Liver (tissue), 9 donors: ENCODE data around the gene DISC1. TPM values are rescaled to one million over a fixed set of nuclear protein-coding genes. Genes with fewer than 3 reads are reported as not detected.

Source experiments
- DNase-seq: peaks from one replicate; pipeline ENCODE4 v3.0.0-alpha.2; 2017; ENCODE audit warnings: low spot score
- H3K27ac ChIP-seq, 2 donors: one replicate each; pipeline ENCODE4 v1.7.0; 2013; ENCODE audit warnings: inconsistent platforms in 2 of 2, low read length in 2 of 2, control low read depth in 1 of 2, low read depth in 1 of 2, mild to moderate bottlenecking in 1 of 2
- H3K27me3 ChIP-seq, 4 donors: one replicate each; pipeline versions ENCODE4 v1.6.1 to v1.7.0; 2013; ENCODE audit warnings: low read length in 3 of 4, inconsistent platforms in 1 of 4, mild to moderate bottlenecking in 1 of 4, moderate library complexity in 1 of 4; ENCODE audit not compliant: control insufficient read depth in 4 of 4, insufficient read depth in 4 of 4
- H3K36me3 ChIP-seq, 4 donors: one replicate each; pipeline versions ENCODE4 v1.6.1 to v1.7.0; 2013; ENCODE audit warnings: low read length in 3 of 4, mild to moderate bottlenecking in 3 of 4, low read depth in 1 of 4, moderate library complexity in 1 of 4; ENCODE audit not compliant: control insufficient read depth in 4 of 4, insufficient read depth in 3 of 4
- H3K4me1 ChIP-seq, 4 donors: one replicate each; pipeline versions ENCODE4 v1.6.1 to v1.7.0; 2013; ENCODE audit warnings: low read length in 3 of 4, mild to moderate bottlenecking in 3 of 4, moderate library complexity in 1 of 4; ENCODE audit not compliant: control insufficient read depth in 4 of 4, insufficient read depth in 4 of 4
- H3K4me3 ChIP-seq, 3 donors: one replicate each; pipeline versions ENCODE4 v1.6.1 to v1.7.0; 2013; ENCODE audit warnings: low read length in 3 of 3, control low read depth in 1 of 3, low read depth in 1 of 3, mild to moderate bottlenecking in 1 of 3
- H3K9ac ChIP-seq, 2 donors: one replicate each; pipeline ENCODE4 v1.7.0; 2013; ENCODE audit warnings: low read length in 2 of 2, mild to moderate bottlenecking in 2 of 2, moderate library complexity in 2 of 2, control low read depth in 1 of 2, low read depth in 1 of 2
- H3K9me3 ChIP-seq, 4 donors: one replicate each; pipeline versions ENCODE4 v1.6.1 to v1.7.0; 2013; ENCODE audit warnings: low read length in 3 of 4; ENCODE audit not compliant: control insufficient read depth in 4 of 4
- EGR1 ChIP-seq, 2 donors: IDR thresholded peaks; 2 replicates each; pipeline ENCODE4 v1.6.1; 2016 to 2018; ENCODE audit warnings: antibody characterized with exemption in 2 of 2, low read depth in 2 of 2
- FOXA1 ChIP-seq: IDR thresholded peaks from 2 replicates; pipeline ENCODE4 v1.6.1; 2016; ENCODE audit warnings: antibody characterized with exemption
- FOXA2 ChIP-seq: IDR thresholded peaks from 2 replicates; pipeline ENCODE4 v1.6.1; 2016; ENCODE audit warnings: antibody characterized with exemption
- GABPA ChIP-seq, 2 donors: IDR thresholded peaks in 1 of 2; conservative IDR thresholded peaks in 1 of 2; 2 replicates each; pipeline ENCODE4 v1.6.1; 2016; ENCODE audit warnings: antibody characterized with exemption in 2 of 2, mild to moderate bottlenecking in 1 of 2, moderate library complexity in 1 of 2
- HNF4A ChIP-seq, 2 donors: conservative IDR thresholded peaks; 2 replicates each; pipeline ENCODE4 v1.6.1; 2016; ENCODE audit warnings: antibody characterized with exemption in 2 of 2, mild to moderate bottlenecking in 2 of 2
- HNF4G ChIP-seq: IDR thresholded peaks from 2 replicates; pipeline ENCODE4 v1.6.1; 2016; ENCODE audit warnings: antibody characterized with exemption
- JUND ChIP-seq, 2 donors: IDR thresholded peaks; 2 replicates each; pipeline ENCODE4 v1.6.1; 2016; ENCODE audit warnings: antibody characterized with exemption in 2 of 2
- NR2F2 ChIP-seq: IDR thresholded peaks from 2 replicates; pipeline ENCODE4 v1.6.1; 2016; ENCODE audit warnings: antibody characterized with exemption
- RAD21 ChIP-seq, 2 donors: IDR thresholded peaks; 2 replicates each; pipeline ENCODE4 v1.6.1; 2016; ENCODE audit warnings: antibody characterized with exemption in 2 of 2, mild to moderate bottlenecking in 2 of 2
- RXRA ChIP-seq, 2 donors: IDR thresholded peaks; 2 replicates each; pipeline ENCODE4 v1.6.1; 2017 to 2018; ENCODE audit warnings: antibody characterized with exemption in 2 of 2, mild to moderate bottlenecking in 1 of 2
- SP1 ChIP-seq: IDR thresholded peaks from 2 replicates; pipeline ENCODE4 v1.6.1; 2018; ENCODE audit warnings: antibody characterized with exemption, mild to moderate bottlenecking
- TAF1 ChIP-seq: conservative IDR thresholded peaks from 2 replicates; pipeline ENCODE4 v1.6.1; 2016; ENCODE audit warnings: antibody characterized with exemption, mild to moderate bottlenecking
- YY1 ChIP-seq: IDR thresholded peaks from 2 replicates; pipeline ENCODE4 v1.6.1; 2016; ENCODE audit warnings: antibody characterized with exemption, mild to moderate bottlenecking
- WGBS: extraction: QIAGEN DNeasy Blood & Tissue Kit; methylation state at CpG from one replicate; pipeline ENCODE4 v1.1.7; 2013; 5-methylcytosine and 5-hydroxymethylcytosine counted together
- polyA plus RNA-seq, 2 donors: library from polyadenylated mRNA; stranded (reverse) in 1 of 2; unstranded in 1 of 2; fragments of 200-250 nt in 1 of 2; fragments of >200 nt in 1 of 2; fragmentation: Nextera tagmentation in 1 of 2; extraction: Ambion mirVana in 1 of 2; gene quantifications; one replicate each; pipeline versions ENCODE4 v1.2.1 to v1.2.3, GENCODE V29; 2013 to 2015
- total RNA-seq, 2 donors: library from RNA; depleted of rRNA; stranded (reverse); fragments of >200 nt; gene quantifications; one replicate each; pipeline ENCODE4 v1.2.3, GENCODE V29; 2014
- TF ChIP-seq, protein P1 (sequence below): fragments of 150-350 bp; IDR thresholded peaks from 2 replicates; pipeline ENCODE4 v1.5.1; 2017; ENCODE audit warnings: improper control_type of control experiment, low read depth, low read length; ENCODE audit not compliant: missing input control
- TF ChIP-seq, protein P2 (sequence below): IDR thresholded peaks from 2 replicates; pipeline ENCODE4 v1.6.1; 2016; ENCODE audit warnings: antibody characterized with exemption
- TF ChIP-seq, protein P3 (sequence below): IDR thresholded peaks from 2 replicates; pipeline ENCODE4 v1.6.1; 2016; ENCODE audit warnings: antibody characterized with exemption
- TF ChIP-seq, protein P4 (sequence below): IDR thresholded peaks from 2 replicates; pipeline ENCODE4 v1.6.1; 2016; ENCODE audit warnings: antibody characterized with exemption, mild to moderate bottlenecking
- TF ChIP-seq, protein P5 (sequence below): IDR thresholded peaks from 2 replicates; pipeline ENCODE4 v1.6.1; 2016; ENCODE audit warnings: antibody characterized with exemption
- donor health status: healthy.
- donor health status: healthy.
- donor health status: healthy.
- donor health status: healthy.
- donor health status: healthy.

The DISC1 gene
- total and polyA plus RNA-seq, 4 donors = 0.45 to 6.3 (median 2.3) TPM

DNA sequence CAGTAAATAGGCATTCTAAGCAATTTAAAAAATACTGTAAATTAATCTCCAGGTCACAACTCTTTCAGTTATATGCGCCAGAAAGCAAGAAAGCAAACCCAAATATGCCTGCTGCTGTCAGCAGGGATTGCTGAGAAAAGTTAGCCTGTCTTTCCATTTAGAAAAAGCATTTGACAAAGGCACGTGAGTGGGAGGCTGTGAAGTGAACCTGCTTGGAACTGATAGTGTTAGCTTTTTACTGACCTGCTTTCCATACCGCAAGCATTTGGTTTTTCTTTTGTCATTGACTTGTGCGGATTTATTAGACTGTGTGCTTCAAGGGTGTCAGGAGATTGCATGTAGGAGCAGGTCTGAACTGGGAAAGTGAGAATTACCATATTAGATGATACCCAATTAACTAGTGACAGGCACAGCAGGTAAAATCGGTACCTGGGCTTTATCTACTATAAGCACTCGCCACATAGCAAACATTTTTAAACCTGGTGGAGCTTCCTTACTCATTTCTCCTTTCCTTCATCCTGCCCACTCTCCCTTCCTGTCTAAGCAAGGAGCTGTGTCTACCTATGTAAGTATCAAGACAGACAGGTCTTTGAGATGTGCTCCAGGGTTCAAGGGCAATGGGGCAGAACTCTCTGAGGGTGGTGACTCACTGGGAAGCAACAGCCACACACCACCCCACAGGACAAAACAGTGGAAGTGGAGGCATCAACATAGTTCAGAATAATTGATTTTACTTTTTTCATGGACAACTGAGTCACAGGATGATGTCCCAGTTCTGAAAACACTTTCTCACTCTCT is 323.9 kb downstream of the DISC1 start:
- TF ChIP-seq TAF1 (no peak), HNF4G (no peak), FOXA1 (no peak), NR2F2 (no peak), HNF4A (conservative IDR thresholded peaks at IDR 0.05) (no peak), FOXA2 (no peak), EGR1 (IDR thresholded peaks at IDR 0.05; ENCODE audit: low read depth in 2 of 2) (no peak), YY1 (no peak), RXRA (IDR thresholded peaks at IDR 0.05) (no peak)
- TF ChIP-seq, protein P1, sequence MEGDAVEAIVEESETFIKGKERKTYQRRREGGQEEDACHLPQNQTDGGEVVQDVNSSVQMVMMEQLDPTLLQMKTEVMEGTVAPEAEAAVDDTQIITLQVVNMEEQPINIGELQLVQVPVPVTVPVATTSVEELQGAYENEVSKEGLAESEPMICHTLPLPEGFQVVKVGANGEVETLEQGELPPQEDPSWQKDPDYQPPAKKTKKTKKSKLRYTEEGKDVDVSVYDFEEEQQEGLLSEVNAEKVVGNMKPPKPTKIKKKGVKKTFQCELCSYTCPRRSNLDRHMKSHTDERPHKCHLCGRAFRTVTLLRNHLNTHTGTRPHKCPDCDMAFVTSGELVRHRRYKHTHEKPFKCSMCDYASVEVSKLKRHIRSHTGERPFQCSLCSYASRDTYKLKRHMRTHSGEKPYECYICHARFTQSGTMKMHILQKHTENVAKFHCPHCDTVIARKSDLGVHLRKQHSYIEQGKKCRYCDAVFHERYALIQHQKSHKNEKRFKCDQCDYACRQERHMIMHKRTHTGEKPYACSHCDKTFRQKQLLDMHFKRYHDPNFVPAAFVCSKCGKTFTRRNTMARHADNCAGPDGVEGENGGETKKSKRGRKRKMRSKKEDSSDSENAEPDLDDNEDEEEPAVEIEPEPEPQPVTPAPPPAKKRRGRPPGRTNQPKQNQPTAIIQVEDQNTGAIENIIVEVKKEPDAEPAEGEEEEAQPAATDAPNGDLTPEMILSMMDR = no peak
- TF ChIP-seq, protein P2, sequence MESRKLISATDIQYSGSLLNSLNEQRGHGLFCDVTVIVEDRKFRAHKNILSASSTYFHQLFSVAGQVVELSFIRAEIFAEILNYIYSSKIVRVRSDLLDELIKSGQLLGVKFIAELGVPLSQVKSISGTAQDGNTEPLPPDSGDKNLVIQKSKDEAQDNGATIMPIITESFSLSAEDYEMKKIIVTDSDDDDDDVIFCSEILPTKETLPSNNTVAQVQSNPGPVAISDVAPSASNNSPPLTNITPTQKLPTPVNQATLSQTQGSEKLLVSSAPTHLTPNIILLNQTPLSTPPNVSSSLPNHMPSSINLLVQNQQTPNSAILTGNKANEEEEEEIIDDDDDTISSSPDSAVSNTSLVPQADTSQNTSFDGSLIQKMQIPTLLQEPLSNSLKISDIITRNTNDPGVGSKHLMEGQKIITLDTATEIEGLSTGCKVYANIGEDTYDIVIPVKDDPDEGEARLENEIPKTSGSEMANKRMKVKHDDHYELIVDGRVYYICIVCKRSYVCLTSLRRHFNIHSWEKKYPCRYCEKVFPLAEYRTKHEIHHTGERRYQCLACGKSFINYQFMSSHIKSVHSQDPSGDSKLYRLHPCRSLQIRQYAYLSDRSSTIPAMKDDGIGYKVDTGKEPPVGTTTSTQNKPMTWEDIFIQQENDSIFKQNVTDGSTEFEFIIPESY = no peak
- TF ChIP-seq, protein P3, sequence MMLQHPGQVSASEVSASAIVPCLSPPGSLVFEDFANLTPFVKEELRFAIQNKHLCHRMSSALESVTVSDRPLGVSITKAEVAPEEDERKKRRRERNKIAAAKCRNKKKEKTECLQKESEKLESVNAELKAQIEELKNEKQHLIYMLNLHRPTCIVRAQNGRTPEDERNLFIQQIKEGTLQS = no peak
- Histone ChIP-seq H3K9ac (no peak overlapping the region), H3K36me3 (no peaks in the 10 kb centered on the region), H3K27ac (no peak overlapping the region), H3K27me3 (no peaks in the 10 kb centered on the region), H3K9me3 (no peaks in the 10 kb centered on the region), H3K4me1 (no peaks in the 10 kb centered on the region), H3K4me3 (no peak overlapping the region)
- DNase-seq = no peak
- 71% methylated on average over 6 of the region's 6 CpGs for WGBS

DNA sequence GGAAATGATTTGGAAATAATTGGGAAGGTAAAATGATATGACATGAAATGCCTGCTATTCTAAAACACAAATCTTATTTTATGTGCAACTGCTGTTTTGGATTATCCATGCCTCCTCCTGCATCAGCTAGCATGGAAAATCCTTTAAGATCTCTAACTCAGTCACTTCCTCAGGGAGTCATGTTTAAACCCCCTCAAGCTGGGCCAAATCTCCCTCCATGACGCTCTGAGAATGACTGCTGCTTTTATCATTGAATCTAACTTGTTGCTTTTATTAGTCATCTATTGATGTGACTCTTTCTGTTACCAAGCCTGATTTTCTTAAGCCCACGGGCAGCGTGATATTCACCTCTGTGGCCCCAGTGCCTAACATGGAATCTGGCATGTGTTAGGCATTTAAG is 324.8 kb downstream of the DISC1 start:
- H3K4me1 ChIP-seq = no peaks in the 10 kb centered on the region
- no peak for DNase-seq
- no peak overlapping the region for H3K27ac ChIP-seq
- H3K9ac ChIP-seq = no peak overlapping the region
- H3K9me3 ChIP-seq = no peaks in the 10 kb centered on the region
- 88% methylated on average over 3 of the region's 3 CpGs for WGBS
- no peaks in the 10 kb centered on the region for H3K36me3 ChIP-seq
- H3K27me3 ChIP-seq = no peaks in the 10 kb centered on the region
- no peak overlapping the region for H3K4me3 ChIP-seq
- TF ChIP-seq SP1 (no peak), FOXA2 (no peak), TAF1 (no peak), YY1 (no peak), FOXA1 (no peak), JUND (IDR thresholded peaks at IDR 0.05) (no peak), GABPA (IDR thresholded peaks at IDR 0.05 in 1 of 2, conservative IDR thresholded peaks at IDR 0.05 in 1 of 2) (no peak), RXRA (IDR thresholded peaks at IDR 0.05) (no peak), HNF4A (conservative IDR thresholded peaks at IDR 0.05) (no peak), EGR1 (IDR thresholded peaks at IDR 0.05; ENCODE audit: low read depth in 2 of 2) (no peak), HNF4G (no peak), RAD21 (IDR thresholded peaks at IDR 0.05) (no peak), NR2F2 (no peak)
- TF ChIP-seq, protein P3 = no peak
- TF ChIP-seq, protein P2 = no peak
- TF ChIP-seq, protein P4, sequence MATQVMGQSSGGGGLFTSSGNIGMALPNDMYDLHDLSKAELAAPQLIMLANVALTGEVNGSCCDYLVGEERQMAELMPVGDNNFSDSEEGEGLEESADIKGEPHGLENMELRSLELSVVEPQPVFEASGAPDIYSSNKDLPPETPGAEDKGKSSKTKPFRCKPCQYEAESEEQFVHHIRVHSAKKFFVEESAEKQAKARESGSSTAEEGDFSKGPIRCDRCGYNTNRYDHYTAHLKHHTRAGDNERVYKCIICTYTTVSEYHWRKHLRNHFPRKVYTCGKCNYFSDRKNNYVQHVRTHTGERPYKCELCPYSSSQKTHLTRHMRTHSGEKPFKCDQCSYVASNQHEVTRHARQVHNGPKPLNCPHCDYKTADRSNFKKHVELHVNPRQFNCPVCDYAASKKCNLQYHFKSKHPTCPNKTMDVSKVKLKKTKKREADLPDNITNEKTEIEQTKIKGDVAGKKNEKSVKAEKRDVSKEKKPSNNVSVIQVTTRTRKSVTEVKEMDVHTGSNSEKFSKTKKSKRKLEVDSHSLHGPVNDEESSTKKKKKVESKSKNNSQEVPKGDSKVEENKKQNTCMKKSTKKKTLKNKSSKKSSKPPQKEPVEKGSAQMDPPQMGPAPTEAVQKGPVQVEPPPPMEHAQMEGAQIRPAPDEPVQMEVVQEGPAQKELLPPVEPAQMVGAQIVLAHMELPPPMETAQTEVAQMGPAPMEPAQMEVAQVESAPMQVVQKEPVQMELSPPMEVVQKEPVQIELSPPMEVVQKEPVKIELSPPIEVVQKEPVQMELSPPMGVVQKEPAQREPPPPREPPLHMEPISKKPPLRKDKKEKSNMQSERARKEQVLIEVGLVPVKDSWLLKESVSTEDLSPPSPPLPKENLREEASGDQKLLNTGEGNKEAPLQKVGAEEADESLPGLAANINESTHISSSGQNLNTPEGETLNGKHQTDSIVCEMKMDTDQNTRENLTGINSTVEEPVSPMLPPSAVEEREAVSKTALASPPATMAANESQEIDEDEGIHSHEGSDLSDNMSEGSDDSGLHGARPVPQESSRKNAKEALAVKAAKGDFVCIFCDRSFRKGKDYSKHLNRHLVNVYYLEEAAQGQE = no peak
- TF ChIP-seq, protein P5, sequence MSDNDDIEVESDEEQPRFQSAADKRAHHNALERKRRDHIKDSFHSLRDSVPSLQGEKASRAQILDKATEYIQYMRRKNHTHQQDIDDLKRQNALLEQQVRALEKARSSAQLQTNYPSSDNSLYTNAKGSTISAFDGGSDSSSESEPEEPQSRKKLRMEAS = no peak
